T47D (cell line): ENCODE data around the gene APBA1.
A peak's percentile ranks its signal among the peaks of the same experiment; 100 is the strongest.
"Not testable (repeated sequence)": the region's sequence is repeated elsewhere in the genome, so short reads cannot be mapped to it uniquely, and the experiment has no call there.

ENCODE experiments used
- DNase-seq, 2 experiments: peaks; one replicate each; pipeline versions ENCODE4 v3.0.0 to v3.0.0-alpha.2; 2011 to 2012; ENCODE audit warnings: low read depth in 1 of 2, low spot score in 1 of 2
- JUND ChIP-seq: IDR thresholded peaks from 2 replicates; pipeline ENCODE4 v1.6.1; 2012; ENCODE audit warnings: low read depth
- in situ Hi-C: cut with HindIII; loops from 2 replicates; pipeline ENCODE4 v1.10.0; 2016; ENCODE audit warnings: low sequenced_read_pairs, low pct_unique_long_range_greater_than_20kb

APBA1 gene

GRCh38 chr9:69421908-69422801 lies 250.0 kb downstream of the APBA1 start:
- in situ Hi-C loops = no loop called here
- TF ChIP-seq JUND = no peak
- DNase-seq = peak; percentile 51 to 65

DNA sequence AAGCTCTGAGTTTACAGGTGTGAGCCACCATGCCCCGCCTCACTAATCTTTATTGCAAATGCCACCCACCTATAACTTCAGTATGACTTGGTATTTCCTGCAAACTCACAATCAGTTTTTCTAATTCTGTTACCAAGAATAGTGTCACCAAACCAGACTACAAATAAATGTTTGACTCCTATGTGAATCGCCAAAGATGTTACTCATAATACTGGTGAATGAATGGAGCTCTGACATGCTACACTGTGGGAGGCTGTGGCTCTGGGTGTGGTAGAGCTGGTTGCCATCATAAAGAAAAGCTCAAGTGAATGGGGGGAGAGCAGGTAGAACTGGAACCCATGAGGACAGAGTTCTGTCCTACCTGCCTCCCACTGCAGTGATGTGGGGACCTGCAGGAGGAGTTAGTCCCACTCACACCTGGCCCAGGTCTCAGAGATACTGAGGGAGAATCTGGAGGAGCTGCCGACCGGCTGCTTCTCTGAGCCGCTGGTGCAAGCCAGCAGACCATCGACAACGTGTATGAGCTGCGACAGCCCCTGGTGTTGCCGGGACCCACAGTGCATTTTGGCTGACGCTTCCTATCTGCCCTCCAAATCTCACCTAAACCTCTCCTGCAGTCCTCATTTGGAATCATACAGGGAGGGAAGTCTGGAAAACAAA lies 251.4 kb downstream of the APBA1 start:
- DNase-seq = no peak
- in situ Hi-C loops = no loop called here
- TF ChIP-seq JUND = no peak

GRCh38 chr9:69412741-69413150 lies 259.4 kb downstream of the APBA1 start:
- TF ChIP-seq JUND = no peak
- in situ Hi-C loops = no loop called here
- peak in 1 of 2 experiments; percentile 15 for DNase-seq

GRCh38 chr9:69411931-69412740 lies 260.0 kb downstream of the APBA1 start:
- in situ Hi-C loops = no loop called here
- no peak for TF ChIP-seq JUND
- DNase-seq = no peak

DNA sequence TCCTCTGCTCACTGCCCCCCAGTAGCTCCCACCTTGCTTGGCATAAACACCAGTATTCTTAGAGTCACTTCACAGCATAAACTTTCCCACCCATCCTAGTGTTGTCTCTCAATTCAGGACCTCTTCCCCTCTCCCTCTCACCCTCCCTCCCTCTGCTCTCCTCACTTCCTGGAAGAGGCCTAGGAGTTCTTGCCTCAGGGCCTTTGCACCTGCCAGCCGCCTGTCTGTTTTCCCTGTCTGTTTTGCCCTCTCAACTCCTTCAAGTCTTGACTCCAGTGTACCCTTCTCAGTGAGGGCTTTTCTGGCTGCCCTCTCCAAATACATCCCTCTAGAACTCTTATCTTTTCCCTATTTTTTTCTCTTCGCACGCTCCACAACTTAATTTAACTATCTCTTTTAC lies 260.9 kb downstream of the APBA1 start:
- DNase-seq = no peak
- TF ChIP-seq JUND = no peak
- in situ Hi-C loops = no loop called here

DNA sequence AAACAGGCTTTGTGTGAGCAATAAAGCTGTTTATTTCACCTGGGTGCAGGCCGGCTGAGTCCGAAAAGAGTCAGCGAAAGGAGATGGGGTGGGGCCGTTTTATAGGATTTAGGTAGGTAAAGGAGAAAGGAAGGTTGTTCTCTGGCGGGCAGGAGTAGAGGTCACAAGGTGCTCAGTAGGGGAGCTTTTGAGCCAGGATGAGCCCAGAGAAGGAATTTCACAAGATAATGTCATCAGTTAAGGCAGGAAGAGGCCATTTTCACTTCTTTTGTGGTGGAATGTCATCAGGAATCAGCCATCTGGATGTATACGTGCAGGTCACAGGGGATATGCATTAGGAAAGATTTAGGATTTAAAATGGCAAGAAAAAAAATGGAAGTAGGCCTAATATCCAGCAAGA lies 262.2 kb downstream of the APBA1 start:
- in situ Hi-C loops, DNase-seq: not testable (repeated sequence)

- in situ Hi-C loops = no loop called here
- DNase-seq = no peak
Measured at GRCh38 chr9:69400470-69400869, 271.7 kb downstream of the APBA1 start.

DNA sequence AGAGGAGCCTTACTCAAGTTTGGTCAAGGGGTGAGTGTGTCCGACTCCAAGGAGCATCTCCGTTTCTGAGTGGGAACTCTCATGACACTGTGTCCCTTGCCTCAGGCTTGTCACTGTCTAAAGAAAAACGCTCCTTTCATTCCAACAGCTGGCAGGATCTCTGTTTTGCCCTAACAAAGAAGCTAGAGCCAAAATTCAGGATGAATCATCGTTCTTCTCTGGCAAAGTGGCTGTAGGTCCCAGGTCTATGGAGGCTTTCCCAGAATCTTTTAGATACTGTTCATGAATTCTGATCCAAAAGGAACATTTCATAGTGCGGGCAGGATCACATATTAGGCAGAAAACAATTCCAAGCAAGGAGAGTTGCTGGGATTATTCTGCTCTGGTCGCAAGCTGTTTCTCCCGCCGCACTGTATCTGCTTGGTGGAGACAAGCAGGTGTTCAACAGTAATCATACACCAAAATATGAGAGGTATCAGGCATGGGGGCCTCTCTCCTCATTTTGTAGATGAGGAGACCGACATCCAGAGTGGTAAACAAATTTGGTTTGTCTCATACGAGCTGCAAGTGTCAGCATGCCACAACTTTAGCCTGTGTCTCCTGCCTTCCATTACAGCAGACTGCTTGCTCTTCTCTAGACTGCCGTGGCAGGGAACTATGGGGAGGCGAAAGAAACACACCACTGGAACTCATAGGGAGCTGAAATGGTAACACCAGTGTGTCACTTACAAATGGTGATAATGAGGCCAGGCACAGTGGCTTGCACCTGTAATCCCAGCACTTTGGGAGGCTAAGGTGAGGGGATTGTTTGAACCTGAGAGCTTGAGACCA lies 274.6 kb downstream of the APBA1 start:
- DNase-seq = no peak
- TF ChIP-seq JUND = no peak
- in situ Hi-C loops = no loop called here

More at GRCh38 chr9:69400470-69400869, 271.7 kb downstream of the APBA1 start:
- TF ChIP-seq JUND = no peak

GRCh38 chr9:69396759-69397158 lies 275.4 kb downstream of the APBA1 start:
- no peak for TF ChIP-seq JUND
- in situ Hi-C loops = no loop called here
- DNase-seq = no peak

DNA sequence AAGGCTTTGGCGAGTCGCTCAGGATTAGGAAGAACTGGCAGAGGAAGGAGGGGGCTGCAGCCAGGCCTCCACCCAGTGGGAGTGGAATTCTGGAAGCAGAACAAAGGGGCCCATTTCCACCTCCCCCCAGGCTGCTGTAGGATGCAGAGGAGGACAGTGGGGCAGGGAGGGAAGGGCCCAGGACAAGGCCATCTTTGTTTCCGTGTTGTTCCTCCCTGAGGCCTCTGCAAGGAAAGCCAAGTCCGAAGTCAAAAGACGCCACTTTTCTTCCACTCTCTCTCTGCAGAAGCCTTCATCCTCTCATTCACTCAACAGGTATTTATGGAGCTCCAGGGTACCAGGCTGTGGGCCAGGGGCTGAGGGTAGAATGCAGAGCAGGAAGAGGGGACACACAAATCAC lies 276.5 kb downstream of the APBA1 start:
- in situ Hi-C loops = no loop called here
- DNase-seq = no peak
- TF ChIP-seq JUND = no peak

DNA sequence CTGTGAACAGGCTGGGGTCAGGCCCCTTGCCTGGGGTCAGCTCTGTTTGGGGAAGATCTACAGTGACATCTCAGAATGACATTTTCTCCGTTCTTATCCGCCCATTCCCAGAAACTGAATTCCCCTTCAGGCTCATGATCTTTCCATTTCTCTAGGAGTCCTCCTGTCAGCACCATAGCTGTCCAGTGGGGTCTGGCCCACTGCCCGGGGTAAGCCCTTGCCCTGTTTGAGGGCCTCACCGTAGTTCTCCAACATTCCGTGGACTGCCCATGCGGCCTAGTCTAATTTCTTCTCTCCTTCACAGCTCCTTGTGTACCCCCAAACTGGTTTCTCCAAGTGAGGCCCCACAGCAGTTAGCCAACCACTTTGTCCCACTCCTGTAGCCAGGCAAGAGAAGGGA lies 278.7 kb downstream of the APBA1 start:
- no peak for TF ChIP-seq JUND
- in situ Hi-C loops = no loop called here

GRCh38 chr9:69392826-69393225 lies 279.3 kb downstream of the APBA1 start:
- in situ Hi-C loops = no loop called here
- no peak for TF ChIP-seq JUND
- DNase-seq = no peak

More for the DNA sequence above, 278.7 kb downstream of the APBA1 start:
- DNase-seq = no peak
